AG09319 (cell line): ENCODE measurements around the gene SLC19A2.

Experiments
- DNase-seq: peaks from one replicate; pipeline ENCODE4 v3.0.0-alpha.2; 2010; ENCODE audit warnings: low read depth; ENCODE audit errors: extremely low read depth
- TF ChIP-seq, protein P1 (sequence below): IDR thresholded peaks from 2 replicates; pipeline ENCODE4 v1.5.1; 2011; ENCODE audit warnings: low read depth, mild to moderate bottlenecking, inconsistent platforms, low read length, moderate library complexity

The SLC19A2 gene

DNA sequence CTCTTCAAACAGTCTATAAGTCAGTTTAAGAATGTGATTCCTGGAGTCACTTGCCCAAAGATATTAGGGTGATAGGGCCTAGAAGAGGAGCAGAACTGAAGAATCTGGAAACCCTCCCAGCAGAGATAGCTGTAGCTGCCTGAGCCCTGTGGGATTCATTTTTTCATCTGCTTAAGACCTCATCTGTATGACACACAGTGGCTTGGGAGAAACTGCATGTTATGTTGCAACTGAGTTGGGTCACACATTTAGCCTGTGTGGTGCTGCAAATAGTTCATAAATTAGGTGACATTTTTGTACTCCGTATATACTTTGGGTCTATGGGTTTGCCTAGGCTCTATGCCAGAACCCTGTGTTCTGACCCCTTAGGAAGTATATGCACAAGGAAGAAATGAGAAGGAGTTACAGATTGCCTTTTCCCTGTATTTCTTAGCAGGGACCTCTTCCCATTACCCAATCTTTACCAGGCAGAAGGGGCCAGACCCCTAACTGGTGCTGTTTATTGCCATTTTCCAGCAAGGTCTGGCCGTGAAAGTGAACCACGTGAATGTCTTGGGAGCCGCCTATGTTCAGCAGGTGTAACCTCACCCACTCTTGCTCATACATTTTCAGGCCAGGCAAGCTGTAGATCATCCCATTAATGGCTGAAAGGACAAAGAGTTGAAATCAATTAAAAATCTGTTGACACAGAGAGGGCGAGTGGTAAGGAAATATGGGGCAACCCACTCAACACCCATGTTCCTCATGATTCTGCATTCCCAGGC is 41.9 kb upstream of the SLC19A2 start:
- DNase-seq = no peak
- TF ChIP-seq, protein P1, sequence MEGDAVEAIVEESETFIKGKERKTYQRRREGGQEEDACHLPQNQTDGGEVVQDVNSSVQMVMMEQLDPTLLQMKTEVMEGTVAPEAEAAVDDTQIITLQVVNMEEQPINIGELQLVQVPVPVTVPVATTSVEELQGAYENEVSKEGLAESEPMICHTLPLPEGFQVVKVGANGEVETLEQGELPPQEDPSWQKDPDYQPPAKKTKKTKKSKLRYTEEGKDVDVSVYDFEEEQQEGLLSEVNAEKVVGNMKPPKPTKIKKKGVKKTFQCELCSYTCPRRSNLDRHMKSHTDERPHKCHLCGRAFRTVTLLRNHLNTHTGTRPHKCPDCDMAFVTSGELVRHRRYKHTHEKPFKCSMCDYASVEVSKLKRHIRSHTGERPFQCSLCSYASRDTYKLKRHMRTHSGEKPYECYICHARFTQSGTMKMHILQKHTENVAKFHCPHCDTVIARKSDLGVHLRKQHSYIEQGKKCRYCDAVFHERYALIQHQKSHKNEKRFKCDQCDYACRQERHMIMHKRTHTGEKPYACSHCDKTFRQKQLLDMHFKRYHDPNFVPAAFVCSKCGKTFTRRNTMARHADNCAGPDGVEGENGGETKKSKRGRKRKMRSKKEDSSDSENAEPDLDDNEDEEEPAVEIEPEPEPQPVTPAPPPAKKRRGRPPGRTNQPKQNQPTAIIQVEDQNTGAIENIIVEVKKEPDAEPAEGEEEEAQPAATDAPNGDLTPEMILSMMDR = no peak

DNA sequence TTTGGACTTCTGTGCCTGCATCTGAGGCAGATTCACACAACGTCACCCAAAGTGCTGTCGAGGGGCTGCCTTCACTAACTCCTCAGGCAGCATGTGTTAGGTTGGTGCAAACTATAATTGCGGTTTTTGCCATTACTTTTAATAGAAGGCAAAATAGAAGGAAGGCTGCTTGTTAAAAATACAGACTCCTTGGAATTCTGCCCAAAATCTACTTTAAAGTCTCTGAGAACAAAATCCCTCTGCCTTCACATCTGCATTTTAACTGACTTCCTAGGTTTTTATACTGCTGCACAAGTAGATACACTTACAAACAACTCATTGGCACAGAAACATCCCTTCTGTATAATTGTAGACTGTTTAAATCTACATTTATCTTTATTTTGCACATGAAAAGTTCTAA is 41.3 kb upstream of the SLC19A2 start:
- TF ChIP-seq, protein P1 = no peak
- no peak for DNase-seq

DNA sequence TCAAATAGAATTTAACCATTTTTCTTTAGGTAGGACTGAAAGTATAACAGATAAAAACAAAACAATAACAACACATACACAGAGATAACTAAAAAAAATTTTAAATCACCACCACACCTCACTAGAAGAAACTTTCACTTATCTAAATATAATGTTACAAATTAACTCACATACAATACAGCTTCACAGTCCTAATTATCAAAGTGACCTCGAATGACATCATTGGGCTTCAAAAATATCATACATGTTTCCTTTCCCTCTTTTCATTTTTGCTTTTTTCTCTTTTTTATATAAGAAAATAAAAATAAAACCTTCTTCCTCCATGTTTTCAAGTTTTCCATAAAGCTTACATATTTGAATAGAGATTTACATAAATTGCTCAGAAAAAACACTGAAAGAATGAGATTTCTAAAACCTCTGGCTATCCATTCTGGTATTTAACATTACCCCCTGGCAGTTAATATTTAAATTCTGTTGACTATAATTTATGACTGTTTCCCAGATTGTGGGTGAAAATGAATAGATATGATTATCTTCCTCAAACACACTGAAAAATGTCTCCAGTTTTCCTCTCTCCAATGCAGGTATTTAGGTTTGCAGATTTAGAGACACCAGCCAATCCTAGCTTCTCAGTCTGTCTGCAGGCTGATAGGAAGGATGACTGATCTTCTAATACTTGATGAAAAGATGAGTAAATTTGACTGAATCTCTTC is 40.5 kb upstream of the SLC19A2 start:
- TF ChIP-seq, protein P1 = no peak
- DNase-seq = no peak

DNA sequence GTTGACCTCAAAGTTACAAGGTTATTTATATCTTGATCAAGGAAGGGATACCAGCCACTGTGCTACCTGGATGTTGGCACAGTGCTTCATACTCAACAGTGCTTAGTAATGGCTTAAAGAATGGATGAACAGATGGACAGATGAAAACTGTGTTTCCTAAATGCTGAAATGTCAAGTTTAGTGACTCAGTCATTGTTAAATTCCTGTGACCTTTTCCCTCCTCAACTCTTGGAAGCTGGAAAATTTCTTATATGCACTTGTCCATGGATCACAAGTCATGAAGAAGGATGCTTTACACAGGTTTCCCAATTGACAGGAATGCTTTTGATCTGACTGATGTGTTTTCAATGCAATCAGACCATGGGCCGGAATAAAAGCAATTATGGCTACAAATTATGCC is 39.6 kb upstream of the SLC19A2 start:
- TF ChIP-seq, protein P1 = no peak
- no peak for DNase-seq

DNA sequence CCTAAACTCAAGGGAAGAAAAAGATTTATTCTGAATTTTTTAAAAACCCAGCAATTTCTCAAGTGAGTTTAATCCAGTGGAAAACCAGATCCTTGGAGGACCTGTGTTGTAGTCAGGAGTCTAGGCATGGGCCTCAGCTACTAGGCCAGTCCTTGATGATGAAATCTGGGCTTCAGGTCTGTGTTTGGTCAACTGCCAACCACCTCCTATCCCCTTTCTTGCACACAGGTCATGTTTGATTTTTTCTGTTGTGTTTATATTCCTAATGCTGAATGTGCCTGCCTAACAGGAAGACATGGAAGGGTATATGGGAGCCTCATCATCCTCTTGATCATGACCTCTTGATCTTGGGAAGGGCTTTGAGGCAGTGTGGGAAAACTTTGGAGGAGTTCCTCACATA is 38.2 kb upstream of the SLC19A2 start:
- DNase-seq = no peak
- TF ChIP-seq, protein P1 = no peak

DNA sequence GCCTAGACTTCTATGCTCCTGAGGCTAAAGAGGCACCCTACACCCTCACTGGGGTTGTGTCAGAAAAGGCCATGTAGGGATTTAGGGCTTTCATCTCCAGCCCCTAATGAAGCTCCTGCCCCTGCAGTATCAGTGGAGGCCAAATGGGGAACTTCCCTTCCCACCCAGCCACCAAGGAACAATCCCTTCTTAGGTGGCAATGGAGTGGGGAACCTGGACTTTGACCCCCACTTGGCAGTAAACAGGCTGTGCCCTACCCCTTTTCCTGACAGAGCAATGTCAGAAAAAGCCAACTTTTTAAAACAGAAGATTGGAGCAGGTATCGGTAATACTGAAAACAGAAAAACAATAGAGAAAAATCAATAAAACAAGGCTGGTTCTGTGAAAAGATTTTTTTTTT is 35.5 kb upstream of the SLC19A2 start:
- no peak for DNase-seq
- TF ChIP-seq, protein P1 = no peak

DNA sequence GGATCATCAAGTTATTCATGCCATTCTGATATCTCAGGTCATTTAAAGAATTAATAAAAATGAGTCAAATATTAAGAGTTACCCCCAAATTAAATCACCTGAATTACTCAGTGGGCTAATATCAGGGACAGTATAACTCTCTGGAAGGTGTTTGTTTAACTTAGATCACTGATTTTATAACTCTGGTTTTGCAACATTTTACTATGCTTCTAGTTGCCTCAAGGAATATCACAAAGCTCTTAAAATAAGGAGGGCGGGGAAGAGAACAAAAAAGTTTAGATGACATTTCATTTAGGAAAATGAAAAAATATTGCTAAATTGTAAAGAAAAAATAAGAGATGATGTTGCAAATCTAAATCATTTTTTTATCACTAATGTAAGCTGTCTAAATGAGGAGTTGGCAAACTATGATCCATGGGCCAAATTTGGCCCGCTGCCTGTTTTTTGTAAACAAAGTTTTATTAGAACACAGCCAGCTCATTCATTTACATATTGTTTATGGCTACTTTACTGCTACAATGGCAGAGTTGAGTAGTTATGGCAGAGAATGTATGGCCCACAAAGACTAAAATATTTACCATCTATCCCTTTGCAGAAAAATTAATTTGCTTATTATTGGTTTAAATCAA is 31.9 kb upstream of the SLC19A2 start:
- DNase-seq = no peak
- TF ChIP-seq, protein P1 = no peak
